ENCODE results near the gene NEGR1.

NEGR1 gene

DNA sequence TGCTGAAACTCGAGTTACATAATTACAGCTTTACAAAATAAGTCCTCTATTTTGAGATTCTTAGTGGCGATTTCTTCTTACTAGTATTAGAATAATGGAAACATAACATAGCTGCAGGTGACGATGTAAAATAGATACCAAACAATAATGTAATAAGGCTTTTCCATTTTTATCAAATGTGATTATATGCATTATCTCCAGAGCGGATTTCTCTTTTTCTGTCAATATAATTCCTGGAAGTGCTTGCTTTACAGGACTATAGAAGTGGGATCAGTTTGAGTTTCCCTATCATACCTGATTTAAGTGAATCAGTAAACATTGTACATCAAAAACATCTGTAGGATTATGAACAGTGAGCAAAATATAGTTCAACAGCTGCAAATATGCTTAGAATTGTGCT, 442.5 kb downstream of the NEGR1 start:
- no peak for DNase-seq

DNA sequence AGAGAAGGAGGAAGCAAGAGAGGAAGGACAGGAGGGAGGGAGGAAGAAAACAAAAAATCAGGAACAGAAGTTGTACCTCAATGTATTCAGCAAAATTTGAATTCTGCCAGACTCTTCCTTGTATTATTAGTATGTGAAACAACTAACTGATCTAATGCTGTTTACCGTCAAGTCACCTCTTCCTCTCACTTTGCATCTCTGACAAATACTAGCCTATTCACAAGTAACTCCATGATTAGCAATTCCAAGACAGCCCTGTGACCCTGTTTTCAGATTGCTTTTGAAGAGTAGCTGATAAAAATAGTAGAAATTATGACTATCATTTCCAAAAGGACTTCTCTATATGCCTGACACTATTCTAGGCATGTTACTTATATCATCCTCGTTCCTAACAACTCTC, 445.4 kb downstream of the NEGR1 start:
- no peak for DNase-seq

DNA sequence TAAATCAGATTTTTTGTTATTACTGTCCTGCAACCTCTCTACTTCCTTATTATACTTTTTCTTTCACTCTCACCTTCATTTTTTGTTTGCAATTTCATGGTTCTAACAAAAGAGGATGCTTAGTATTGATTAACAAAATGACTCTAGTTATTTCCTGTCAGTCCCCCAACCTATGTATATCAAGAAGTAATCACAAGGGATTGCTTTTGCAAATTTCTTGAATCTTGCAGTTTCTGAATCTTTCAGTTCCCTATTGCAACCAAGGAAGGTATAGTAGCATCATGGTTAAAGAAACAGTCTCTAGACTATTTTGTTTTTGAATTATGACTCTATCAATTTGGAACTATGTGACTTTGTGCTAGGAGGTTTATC, 446.9 kb downstream of the NEGR1 start:
- DNase-seq, result no peak

DNA sequence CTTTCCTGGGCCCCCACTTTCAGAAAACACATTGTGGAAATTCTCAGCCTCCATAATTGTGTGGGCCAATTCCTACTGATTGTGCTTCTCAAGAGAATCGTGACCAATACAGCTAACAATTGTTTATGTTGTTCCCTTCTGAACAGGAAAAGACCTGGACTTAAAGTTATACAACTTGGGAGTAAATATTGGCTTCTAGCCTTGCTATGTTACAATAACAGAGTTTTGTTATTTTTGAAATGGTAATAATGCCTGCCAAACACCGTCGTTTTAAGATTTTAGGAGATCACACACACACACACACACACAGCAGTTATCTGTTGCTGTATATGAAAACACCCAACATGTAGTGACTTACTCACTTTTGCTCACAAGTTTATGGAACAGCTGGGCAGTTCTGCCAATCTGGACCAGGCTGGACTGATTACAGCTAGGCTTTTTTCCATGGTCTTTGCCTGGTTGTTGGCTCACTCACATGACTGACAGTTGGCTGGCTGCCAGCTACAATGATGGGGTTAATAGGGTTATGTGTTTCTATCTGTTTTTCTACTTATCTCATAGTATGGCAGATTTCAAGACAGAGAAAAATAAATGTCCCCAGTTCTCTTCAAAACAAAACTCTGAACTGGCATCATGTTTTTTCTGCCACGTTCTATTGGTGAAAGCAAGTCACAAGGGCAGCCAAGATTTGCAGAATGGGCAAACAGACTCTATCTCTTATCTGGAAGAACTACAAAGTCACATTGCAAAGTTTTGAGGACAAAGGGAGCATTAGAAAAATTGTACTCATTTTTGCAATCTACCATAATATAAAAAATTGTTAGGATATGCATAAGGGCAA, 447.5 kb downstream of the NEGR1 start:
- peak; percentile 10 for DNase-seq

DNA sequence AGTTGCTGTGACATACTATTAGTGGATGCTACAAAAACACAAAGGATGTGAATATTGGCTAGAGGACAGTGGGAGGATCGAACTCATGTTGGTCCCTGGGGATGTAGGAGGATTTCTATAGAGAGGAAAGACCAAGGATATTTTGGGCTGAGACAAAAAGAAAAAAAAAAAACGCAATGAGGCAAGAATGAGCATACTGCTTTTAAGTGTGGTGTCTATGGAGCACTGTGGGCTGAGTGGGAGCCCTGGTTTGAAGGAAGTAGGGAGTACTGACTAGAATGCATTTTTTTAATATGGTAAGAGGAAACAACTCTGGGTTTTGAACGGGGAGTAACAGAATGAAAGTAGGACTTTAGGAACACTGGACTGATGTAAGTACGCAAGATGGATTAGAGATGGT, 450.7 kb downstream of the NEGR1 start:
- DNase-seq, result peak; percentile 27

DNA sequence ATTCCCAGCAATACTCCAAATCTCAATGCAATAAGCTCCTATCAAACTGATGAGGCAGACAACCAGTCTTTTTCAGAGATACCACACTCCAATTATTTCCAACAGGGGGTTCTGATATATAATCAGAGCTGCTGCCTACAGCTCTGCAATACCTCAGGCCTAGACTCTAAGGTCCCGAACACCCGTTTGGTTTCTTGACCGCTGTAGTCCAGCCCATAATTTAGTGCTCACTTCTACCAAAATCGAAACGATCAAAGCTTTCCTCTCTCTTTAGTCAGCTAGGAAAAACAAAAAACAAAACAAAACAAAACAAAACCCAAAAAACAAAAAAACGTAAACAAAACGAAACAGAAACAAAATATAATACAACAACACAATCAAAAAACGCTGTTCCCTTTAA, 453.0 kb downstream of the NEGR1 start:
- no peak for DNase-seq

DNA sequence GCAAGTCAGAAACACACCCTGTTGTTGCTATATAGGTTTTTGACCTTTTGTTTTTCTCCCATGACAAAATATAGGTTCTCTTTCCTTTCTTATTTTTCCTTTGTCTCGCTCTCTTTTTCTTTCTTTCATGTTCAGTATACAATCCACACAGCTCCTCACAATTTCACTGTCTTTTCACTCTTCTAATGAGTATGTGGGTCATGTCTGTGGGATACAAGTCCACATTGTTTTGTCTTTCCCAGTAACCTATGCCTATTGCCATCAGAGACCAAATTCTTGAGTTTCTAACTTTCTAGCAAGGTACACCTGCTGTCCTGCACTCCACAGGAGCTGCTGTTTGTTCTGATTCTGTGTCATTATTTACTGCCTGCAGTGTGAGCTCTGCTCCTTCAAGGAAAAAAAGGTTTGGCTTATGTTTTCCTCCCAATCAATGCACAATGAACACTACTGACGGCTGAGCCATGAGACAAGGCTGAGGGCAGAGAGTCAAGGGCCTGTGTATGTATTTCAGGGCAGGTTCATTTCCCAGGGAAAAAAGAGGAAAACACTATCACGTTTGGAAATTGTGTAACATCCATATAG, 453.8 kb downstream of the NEGR1 start:
- DNase-seq, result peak; percentile 38

DNA sequence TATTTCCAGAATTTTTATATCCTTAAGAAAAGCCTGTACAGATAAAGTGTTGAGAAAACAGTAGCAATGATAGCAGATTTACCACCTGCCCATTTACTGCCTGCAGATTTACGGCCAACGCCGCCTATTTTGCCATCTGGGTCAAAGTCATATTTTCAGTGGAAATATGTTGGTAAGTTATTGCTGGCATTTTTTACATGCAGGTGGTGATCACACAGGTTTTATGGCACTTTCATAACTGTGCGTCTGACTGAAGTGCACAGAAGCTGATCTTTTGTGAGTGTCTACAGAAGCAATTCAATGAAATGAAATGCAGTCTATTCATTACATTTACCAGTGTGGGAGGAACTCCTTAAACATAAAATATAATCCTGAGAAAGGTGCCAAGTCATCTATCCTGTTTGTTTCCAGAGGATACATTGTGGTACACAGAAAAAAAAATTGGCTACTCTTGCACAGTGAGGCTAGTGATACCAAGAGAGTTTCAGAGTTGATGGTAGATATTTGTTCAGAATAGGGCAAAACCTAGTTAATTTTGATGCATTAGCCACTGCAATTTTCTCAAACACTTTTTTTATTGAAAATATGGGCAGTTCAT, 458.5 kb downstream of the NEGR1 start:
- DNase-seq, result no peak

DNA sequence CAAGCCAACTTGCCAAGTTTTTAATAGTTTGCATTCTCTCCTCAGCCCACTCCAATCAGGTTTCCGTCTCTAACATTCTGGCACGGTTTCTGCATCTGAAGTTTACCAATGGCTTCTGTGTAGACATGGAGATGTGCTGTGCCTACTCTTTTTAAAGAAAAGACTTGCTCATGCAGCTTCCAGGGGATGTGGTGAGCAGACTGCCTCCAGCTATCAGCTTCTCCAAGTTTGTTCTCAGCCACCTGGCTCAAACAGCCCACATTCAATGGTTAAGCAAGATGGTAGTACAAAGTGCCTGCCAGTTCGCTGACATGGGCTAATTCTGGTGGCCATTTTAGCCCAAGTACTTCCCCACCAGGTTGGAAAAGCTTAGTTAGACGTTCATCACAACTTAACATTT, 465.3 kb downstream of the NEGR1 start:
- DNase-seq, result no peak

DNA sequence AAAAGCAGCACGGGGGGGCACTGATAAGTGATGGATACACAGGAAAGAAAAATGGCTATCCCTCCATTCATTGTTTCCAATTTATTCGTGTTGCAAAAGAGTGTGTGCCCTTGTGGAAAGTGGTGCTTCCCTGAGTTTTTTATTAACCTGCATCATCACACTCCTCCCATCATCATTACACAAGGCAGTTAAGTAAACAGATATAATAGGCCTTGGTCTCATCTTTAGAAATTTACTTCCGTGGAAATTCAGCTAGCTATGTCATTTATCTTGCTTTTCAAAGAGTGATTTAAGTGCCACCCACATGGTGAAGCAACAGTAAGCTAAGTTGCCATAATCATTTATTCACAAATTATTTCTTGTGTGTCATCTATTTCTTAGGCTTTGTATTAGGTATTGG, 473.3 kb downstream of the NEGR1 start:
- DNase-seq, result peak; percentile 70

DNA sequence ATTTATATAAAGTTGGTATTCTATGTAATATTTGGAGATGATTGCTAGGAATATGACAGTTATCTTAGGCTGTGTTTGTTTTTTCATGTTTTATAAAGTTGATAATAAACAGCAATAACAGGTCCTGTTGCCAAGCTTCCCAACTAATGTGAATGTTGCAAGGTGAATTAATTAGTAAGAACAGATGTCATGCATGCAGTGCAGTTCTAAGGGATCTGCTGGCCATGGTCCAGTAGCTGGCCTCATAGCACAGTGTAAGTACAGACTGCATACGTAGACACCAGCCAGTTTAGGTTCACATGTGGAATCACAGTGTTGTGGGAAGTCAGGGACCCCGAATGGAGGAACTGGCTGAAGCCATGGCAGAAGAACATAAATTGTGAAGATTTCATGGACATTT, 478.2 kb downstream of the NEGR1 start:
- DNase-seq, result peak; percentile 52

DNA sequence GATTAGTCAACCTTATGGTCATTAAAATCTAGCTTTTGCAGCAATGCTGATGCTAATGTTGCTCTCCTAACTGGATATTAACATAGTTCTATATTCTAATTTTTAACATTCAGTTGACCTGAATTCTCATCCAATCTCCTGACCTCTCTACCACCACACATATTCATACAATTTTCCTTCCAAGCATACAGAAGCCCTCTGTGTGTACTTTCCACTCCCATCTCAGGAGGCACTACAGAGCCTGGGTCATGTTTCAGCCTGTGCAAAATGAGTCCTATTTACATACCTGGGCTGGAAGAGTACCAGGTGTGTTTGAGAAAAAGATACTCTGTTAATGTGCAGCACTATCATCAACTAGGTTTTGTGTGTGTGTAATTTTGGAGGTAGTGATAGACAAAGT, 486.3 kb downstream of the NEGR1 start:
- DNase-seq, result peak; percentile 85

DNA sequence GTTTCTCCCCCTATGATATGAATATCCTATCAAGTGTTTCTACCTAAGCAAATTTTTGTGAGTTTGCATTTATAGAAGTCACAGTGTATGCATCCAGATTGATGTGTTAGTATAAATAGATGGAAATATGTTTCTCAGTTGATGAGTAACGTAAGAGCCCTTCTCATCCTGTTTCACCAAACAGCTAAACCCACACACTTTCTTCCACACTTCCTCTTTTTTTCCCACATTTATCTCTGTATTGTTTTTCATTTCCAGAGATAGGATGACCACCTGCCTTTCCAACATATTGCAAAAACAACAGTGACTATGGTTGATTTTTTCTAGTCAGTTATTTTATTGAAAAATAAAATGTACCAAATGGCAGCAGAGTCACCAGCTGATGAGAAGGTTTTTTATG, 490.1 kb downstream of the NEGR1 start:
- no peak for DNase-seq

DNA sequence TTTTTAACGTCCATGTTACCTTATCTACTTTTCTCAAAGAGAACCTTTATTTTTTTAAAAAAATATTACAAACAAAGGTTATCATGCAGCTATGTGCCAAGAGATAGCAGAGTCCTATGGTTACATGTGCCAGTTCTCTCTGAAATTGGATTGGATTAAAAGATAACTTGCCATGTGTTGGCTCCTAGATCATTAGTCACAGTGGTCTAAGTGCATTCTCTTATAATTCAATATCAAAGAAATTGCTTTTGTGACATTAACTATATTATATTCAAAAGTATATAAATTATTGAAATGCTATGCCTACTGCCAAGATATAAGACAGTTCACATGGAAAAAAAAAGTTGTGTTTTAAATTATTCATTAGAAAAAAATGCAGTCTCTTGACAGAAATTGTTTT, 494.2 kb downstream of the NEGR1 start:
- no peak for DNase-seq

DNA sequence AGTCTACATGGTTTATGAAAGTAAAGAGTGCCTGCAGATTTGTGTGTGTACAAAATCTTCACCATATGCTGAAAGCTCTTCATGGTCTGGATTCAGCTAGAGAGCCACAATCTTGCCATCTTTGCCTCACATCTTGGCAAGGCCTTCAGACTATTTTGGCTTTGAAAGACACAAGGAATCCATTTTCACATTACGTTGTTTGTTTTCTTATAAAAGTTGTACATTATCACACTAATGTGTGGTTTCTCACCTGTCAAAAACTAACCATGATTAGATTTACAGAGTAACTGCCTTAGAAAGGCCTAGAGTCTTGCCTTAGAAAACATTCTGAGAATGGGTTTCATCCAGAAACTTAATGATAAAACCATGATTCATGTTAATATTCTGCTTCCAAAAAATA, 494.6 kb downstream of the NEGR1 start:
- no peak for DNase-seq

DNA sequence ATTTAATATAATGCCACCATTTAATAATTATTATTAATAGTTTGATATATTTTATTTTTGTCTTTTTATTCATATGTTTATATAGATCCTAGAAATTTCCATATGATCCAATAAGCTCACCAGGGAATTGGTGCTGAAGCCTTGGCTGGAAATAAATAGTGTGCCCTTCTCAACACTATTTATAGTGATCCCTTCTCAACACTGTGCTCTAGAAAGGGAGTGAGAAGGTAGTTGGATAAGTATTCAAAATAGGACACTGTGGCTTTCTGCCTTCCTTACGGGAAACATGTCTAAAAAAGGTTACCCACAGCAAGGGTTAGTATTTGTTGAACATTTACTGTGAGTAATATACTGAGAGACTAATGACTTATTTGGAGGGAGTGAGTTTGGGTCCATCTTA, 496.1 kb downstream of the NEGR1 start:
- DNase-seq, result no peak

DNA sequence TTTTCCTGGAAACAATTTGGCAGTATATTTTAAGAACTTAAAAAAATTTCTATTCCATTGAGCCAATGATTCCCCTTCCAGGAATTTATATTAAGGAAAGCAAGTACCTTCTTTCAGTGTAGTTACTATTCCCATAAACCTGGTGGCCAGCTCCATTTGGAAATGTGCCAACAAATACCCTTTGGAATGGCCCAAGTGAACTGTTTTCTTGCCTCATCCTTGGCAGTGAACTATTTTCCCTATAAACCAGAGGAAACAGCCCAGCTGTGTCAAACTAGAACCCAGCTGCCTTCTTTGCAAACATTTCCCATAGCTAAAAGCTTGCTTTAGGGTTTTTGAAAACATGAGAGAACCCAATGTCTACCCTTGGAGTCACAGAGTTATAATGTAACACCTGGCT, 496.9 kb downstream of the NEGR1 start:
- DNase-seq, result peak; percentile 60

DNA sequence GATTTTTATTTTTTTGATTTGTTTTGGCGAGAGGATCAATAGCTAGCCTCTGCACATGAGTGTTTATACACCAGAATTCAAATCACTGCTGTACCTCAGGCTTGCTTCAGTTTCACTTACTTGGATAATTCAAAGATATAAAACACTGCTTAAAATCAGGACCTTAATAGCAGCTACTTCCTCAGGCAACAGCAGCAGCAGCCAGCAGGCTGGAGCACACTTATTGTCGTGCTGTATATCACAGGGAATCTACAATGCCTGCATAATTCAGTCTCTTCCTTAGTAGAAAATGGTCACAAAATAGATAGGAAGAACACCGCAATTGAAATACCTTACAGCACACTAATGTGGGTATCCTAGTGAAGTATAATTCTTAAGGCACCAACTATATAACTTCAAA, 497.3 kb downstream of the NEGR1 start:
- DNase-seq, result no peak

DNA sequence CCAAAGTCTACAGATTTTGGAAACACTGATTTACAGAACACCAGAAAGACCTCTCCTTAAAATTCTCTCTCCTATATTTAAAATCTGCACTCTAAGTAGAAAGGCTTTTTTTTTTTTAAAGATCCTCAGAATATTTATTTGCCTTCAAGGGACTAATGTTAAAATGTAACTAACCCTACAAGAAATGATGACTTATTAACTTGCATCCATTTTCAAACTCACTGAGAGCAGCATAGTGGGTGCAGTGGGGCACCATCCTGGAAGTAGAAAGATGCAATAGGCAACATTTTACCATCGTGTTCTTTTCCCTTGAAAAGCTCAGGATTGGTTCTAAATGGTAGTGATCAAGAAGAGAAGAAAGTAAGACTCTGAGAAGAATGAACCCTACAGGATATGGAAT, 498.1 kb downstream of the NEGR1 start:
- no peak for DNase-seq

DNA sequence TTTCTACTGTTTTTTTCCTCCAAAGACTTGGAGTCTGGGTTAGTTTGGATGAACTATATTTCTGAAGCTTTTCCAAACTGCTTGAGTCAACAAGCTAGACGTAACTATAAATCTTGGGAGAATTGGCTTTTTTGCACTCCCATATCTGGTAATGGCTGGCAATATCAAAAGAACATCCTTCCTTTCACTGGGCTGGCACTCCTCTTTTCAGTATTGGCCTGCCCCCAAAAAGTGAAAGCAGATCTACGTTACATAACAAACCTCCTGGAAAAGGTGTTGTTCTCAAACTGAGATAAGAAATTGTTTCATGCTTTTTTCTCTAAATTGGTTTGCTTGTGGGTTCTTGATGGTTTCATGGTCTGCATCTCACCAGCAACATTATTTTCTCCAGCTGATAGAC, 499.3 kb downstream of the NEGR1 start:
- no peak for DNase-seq

DNA sequence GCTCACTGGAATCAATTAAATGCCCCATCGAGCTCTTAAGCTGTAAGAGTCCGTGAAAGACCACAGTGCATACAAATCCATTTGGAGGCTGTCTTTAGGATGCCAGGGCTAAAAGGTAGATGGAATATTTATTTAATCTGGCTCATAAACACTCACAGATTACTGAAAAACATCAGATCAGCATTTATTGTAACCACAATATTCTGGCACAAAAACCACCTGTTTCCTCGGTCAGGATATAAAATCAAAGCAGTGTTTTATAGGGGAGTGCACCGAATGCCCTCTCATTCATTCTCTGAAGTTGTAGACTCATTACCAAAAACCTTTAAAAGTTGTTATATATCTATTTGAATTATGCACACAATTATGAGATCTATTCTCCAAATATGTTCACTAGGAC, 500.9 kb downstream of the NEGR1 start:
- DNase-seq, result no peak

DNA sequence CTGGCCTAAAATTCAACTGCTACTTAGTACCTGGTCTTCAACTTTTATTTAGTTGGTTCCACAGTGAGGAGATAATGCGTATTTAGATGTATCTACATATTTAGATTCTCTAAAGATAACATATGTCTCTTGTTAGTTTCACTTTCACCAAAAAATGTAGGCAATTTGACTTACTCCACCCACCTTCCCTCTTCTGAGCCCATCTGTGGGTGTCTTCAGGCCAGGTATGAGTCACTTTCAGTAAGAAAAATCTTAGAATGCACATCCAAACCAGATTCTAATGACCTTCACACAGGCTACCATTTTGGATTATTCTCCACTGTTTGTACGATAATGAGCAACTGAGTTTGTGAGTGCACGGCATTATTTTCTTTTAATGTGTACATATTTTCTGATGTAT, 501.7 kb downstream of the NEGR1 start:
- DNase-seq, result no peak

DNA sequence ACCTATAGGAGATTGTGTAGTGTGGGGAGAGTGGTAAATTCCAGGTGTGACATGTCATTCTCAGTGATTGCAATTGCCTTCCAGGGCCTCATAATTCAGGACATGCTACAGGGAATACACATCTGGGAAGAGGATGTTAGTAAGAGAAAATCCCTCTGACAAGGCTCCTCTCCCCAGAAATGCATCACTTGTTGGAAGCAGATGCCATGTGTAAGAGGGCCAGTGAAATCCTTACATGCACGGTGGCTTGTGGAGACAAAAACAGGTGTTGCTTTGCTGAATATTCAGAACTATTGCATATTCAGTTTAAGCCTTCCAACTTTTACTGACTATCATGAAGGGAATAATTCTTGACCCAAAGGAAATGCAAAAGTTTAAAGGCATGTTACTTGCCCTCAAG, 503.4 kb downstream of the NEGR1 start:
- DNase-seq, result no peak

DNA sequence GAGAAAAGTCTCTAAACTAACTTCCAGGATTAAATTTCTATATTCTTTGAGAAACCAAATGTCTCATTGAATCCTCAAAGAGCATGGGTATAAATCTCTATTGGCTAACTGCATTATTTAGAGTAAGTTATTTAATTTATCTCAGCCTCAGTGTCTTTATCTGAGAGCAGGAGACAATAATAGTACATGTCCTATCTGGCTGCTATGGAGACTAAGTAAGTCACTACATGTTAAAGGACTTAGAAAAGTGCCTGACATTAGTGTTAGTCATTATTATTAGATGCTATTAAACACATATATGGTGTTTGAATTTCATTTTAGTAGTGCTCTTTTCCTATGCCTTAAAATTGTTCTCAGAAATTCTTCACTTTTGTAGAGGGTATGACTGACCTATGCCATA, 505.2 kb downstream of the NEGR1 start:
- DNase-seq, result no peak

DNA sequence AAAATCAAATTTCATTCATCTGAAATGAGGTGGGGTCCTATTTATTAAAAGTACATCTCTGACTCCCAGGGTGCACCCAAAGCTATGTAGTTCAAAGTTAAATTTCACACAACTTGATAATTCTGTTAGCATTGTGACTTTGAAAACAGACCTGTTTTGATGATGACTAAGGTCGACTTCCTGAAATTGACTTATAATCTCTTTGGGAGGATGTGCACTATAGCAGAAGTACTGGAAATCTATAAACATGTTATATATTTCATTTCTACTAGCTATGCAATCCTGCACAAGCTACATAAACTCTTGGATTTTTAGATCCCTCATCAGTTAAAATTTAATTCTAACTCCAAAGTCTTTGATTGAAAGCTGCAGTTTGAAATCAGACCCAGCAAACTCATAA, 507.6 kb downstream of the NEGR1 start:
- no peak for DNase-seq
